Activated naive CD4-positive, alpha-beta T cell treated with anti-CD3 and anti-CD28 coated beads for 36 hours (primary cell): ENCODE data around the gene LRP5. TPM values are rescaled to one million over a fixed set of nuclear protein-coding genes. Genes with fewer than 3 reads are reported as not detected.
"Not testable (repeated sequence)": the region's sequence is repeated elsewhere in the genome, so short reads cannot be mapped to it uniquely, and the experiment has no call there.

ENCODE experiments used
- CTCF ChIA-PET: fragments of 350-600 bp; sonication (Branson Sonifier 250); formaldehyde crosslinking; loops from one replicate; lab custom pipeline; 2021; ENCODE audit warnings: antibody characterized with exemption; lab: Charles Lee
- DNase-seq: peaks from one replicate; pipeline ENCODE4 v3.0.0-alpha.2; 2020
- H3K27ac Mint-ChIP-seq: one replicate; pipeline ENCODE4 v1.8.0; 2021; ENCODE audit warnings: mild to moderate bottlenecking, mixed read lengths
- H3K27me3 Mint-ChIP-seq: one replicate; pipeline ENCODE4 v1.8.0; 2021; ENCODE audit warnings: low read depth, mixed read lengths
- H3K36me3 Mint-ChIP-seq: one replicate; pipeline ENCODE4 v1.8.0; 2021; ENCODE audit warnings: low read depth, mixed read lengths
- H3K4me1 Mint-ChIP-seq: one replicate; pipeline ENCODE4 v1.8.0; 2021; ENCODE audit warnings: low read depth, mixed read lengths
- H3K4me3 Mint-ChIP-seq: one replicate; pipeline ENCODE4 v1.8.0; 2021; ENCODE audit warnings: mild to moderate bottlenecking, moderate library complexity, mixed read lengths
- H3K9me3 Mint-ChIP-seq: one replicate; pipeline ENCODE4 v1.8.0; 2021; ENCODE audit warnings: mixed read lengths
- intact Hi-C: fragments of 100-400 bp; cut with micrococcal nuclease; formaldehyde crosslinking; loops from one replicate; pipeline ENCODE4 v1.15.1; 2023
- total RNA-seq, 2 experiments: library from RNA; stranded (reverse); gene quantifications; one replicate each; pipeline ENCODE4 v1.2.3, GENCODE V29; 2021

Gene LRP5
- total RNA-seq, 2 experiments from 2014 or later, result 14.3 to 17.1 TPM

GRCh38 chr11:68287419-68287818 is 25.0 kb upstream of the LRP5 start:
- no peak overlapping the region for H3K4me3 Mint-ChIP-seq
- intact Hi-C loops, result no loop called here
- no peak overlapping the region for H3K27ac Mint-ChIP-seq
- no peaks in the 10 kb centered on the region for H3K27me3 Mint-ChIP-seq
- peaks cover 2% of the 10 kb centered on the region for H3K36me3 Mint-ChIP-seq
- DNase-seq, result no peak
- peaks cover 6% of the 10 kb centered on the region for H3K9me3 Mint-ChIP-seq
- H3K4me1 Mint-ChIP-seq, result peaks cover 12% of the 10 kb centered on the region
- CTCF ChIA-PET, result interaction anchor here (0.6 to 3.1 kb wide), 3 partner anchors 10 to 70 kb away, joined by 3 to 15 read pairs (median 7); no protein-coding TSS in a partner anchor

GRCh38 chr11:68289456-68289855 is 22.9 kb upstream of the LRP5 start:
- CTCF ChIA-PET, result interaction anchor here (0.8 to 3.1 kb wide), 2 partner anchors 8 to 32 kb away, joined by 3 to 15 read pairs; no protein-coding TSS in a partner anchor

DNA sequence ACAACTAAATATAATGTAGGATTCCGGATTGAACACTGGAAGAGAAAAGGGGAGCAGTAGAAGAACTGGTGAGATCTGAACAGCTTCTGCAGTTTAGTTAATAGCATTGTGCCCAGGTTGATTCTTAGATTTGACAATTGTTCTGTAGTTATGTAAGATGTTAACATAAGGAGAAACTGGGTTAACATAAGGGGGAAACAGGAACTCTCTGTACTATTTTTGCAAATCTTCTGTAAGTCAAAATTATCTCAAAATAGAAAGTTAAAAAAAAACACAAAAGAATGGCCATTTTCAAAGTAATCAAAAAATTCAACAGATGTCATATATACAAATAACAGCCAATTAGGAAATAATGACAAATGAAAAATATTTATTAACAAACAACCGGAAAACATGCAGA is 18.7 kb upstream of the LRP5 start:
- Mint-ChIP-seq H3K9me3 (no peaks in the 10 kb centered on the region), H3K27me3 (no peaks in the 10 kb centered on the region), H3K27ac (no peak overlapping the region), H3K4me1 (no peaks in the 10 kb centered on the region), H3K36me3 (no peaks in the 10 kb centered on the region), H3K4me3 (no peak overlapping the region)
- no peak for DNase-seq
- CTCF ChIA-PET, result interaction anchor here (2.0 kb wide), 1 partner anchor 36 kb away, joined by 6 read pairs; no protein-coding TSS in a partner anchor
- intact Hi-C loops, result no loop called here

More at GRCh38 chr11:68289456-68289855, 22.9 kb upstream of the LRP5 start:
- H3K36me3 Mint-ChIP-seq, result peaks cover 2% of the 10 kb centered on the region
- peaks cover 2% of the 10 kb centered on the region for H3K9me3 Mint-ChIP-seq
- DNase-seq, result no peak
- H3K4me3 Mint-ChIP-seq, result no peak overlapping the region
- H3K27me3 Mint-ChIP-seq, result no peaks in the 10 kb centered on the region
- H3K4me1 Mint-ChIP-seq, result no peaks in the 10 kb centered on the region
- intact Hi-C loops, result no loop called here
- H3K27ac Mint-ChIP-seq, result no peak overlapping the region

GRCh38 chr11:68295271-68295670 is 17.1 kb upstream of the LRP5 start:
- CTCF ChIA-PET, result interaction anchor here (0.6 to 6.5 kb wide), 9 partner anchors 7 to 111 kb away, joined by 4 to 151 read pairs (median 14); partner anchors contain the start of gene C11orf24
- no peak for DNase-seq
- Mint-ChIP-seq H3K36me3 (no peaks in the 10 kb centered on the region), H3K9me3 (no peaks in the 10 kb centered on the region), H3K27ac (no peak overlapping the region), H3K4me1 (no peaks in the 10 kb centered on the region), H3K4me3 (no peak overlapping the region), H3K27me3 (no peaks in the 10 kb centered on the region)
- intact Hi-C loops, result loop anchor here (5.0 kb wide), 1 partner anchor 152 kb away; no protein-coding TSS in a partner anchor

GRCh38 chr11:68295940-68296339 is 16.5 kb upstream of the LRP5 start:
- DNase-seq, result no peak
- CTCF ChIA-PET, result interaction anchor here (0.6 to 6.5 kb wide), 8 partner anchors 8 to 112 kb away, joined by 4 to 151 read pairs (median 14); partner anchors contain the start of gene C11orf24
- H3K27me3 Mint-ChIP-seq, result no peaks in the 10 kb centered on the region
- H3K36me3 Mint-ChIP-seq, result no peaks in the 10 kb centered on the region
- H3K27ac Mint-ChIP-seq, result no peak overlapping the region
- H3K9me3 Mint-ChIP-seq, result no peaks in the 10 kb centered on the region
- intact Hi-C loops, result loop anchor here (5.0 kb wide), 1 partner anchor 151 kb away; no protein-coding TSS in a partner anchor
- no peaks in the 10 kb centered on the region for H3K4me1 Mint-ChIP-seq
- H3K4me3 Mint-ChIP-seq, result no peak overlapping the region

- no peaks in the 10 kb centered on the region for H3K4me1 Mint-ChIP-seq
- intact Hi-C loops, result loop anchor here (1.0 to 5.0 kb wide), 5 partner anchors 25 to 287 kb away; partner anchors contain the start of gene C11orf24
- H3K36me3 Mint-ChIP-seq, result no peaks in the 10 kb centered on the region
- H3K9me3 Mint-ChIP-seq, result no peaks in the 10 kb centered on the region
- H3K4me3 Mint-ChIP-seq, result no peak overlapping the region
- CTCF ChIA-PET, result interaction anchor here (0.5 to 6.5 kb wide), 11 partner anchors 8 to 314 kb away, joined by 3 to 151 read pairs (median 6); partner anchors contain the start of gene C11orf24
- H3K27me3 Mint-ChIP-seq, result no peaks in the 10 kb centered on the region
- DNase-seq, result no peak
- no peak overlapping the region for H3K27ac Mint-ChIP-seq
These were observed 15.9 kb upstream of the LRP5 start for GRCh38 chr11:68296344-68297051.

DNA sequence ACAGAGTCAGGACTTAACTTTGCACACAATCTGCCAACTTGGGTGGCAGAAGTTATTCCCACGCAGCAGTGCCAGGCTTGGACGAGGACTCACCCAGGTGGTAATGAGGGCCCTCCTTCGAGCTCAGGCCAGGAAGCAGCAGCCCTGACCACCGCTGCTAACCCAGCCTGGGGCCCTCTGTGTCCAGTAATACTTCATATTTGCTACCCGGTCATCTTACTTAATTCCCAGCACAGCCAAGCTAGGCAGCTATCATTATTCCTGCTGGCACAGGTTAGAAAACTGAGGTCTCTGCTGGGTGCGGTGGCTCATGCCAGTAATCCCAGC is 15.4 kb upstream of the LRP5 start:
- CTCF ChIA-PET, result interaction anchor here (0.5 to 6.5 kb wide), 13 partner anchors 9 to 315 kb away, joined by 3 to 151 read pairs (median 13); partner anchors contain the start of gene C11orf24
- no peak overlapping the region for H3K4me3 Mint-ChIP-seq
- intact Hi-C loops, result loop anchor here (1.0 to 5.0 kb wide), 5 partner anchors 26 to 288 kb away; partner anchors contain the start of gene C11orf24
- no peaks in the 10 kb centered on the region for H3K9me3 Mint-ChIP-seq
- no peaks in the 10 kb centered on the region for H3K36me3 Mint-ChIP-seq
- no peak for DNase-seq
- no peaks in the 10 kb centered on the region for H3K4me1 Mint-ChIP-seq
- H3K27me3 Mint-ChIP-seq, result no peaks in the 10 kb centered on the region
- H3K27ac Mint-ChIP-seq, result no peak overlapping the region

DNA sequence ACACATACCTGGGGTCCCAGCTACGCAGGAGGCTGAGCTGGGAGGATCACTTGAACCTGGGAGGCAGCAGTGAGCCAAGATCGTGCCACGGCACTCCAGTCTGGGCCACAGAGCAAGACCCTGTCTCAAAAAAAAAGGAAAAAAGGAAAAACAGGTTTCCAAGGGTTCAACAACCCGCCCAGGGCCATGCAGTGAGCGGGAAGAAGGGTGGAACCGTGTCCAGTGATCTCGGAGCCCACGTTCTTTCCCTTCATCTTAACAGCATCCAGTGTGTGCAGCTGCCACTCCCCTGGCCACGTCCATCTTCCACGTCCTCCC is 14.9 kb upstream of the LRP5 start:
- intact Hi-C loops, result loop anchor here (1.0 to 5.0 kb wide), 5 partner anchors 26 to 288 kb away; partner anchors contain the start of gene C11orf24
- no peak overlapping the region for H3K27ac Mint-ChIP-seq
- no peaks in the 10 kb centered on the region for H3K4me1 Mint-ChIP-seq
- H3K4me3 Mint-ChIP-seq, result no peak overlapping the region
- no peak for DNase-seq
- no peaks in the 10 kb centered on the region for H3K36me3 Mint-ChIP-seq
- CTCF ChIA-PET, result interaction anchor here (1.2 to 6.5 kb wide), 14 partner anchors 9 to 88 kb away, joined by 3 to 151 read pairs (median 10); partner anchors contain the start of gene C11orf24
- H3K9me3 Mint-ChIP-seq, result no peaks in the 10 kb centered on the region
- H3K27me3 Mint-ChIP-seq, result no peaks in the 10 kb centered on the region

DNA sequence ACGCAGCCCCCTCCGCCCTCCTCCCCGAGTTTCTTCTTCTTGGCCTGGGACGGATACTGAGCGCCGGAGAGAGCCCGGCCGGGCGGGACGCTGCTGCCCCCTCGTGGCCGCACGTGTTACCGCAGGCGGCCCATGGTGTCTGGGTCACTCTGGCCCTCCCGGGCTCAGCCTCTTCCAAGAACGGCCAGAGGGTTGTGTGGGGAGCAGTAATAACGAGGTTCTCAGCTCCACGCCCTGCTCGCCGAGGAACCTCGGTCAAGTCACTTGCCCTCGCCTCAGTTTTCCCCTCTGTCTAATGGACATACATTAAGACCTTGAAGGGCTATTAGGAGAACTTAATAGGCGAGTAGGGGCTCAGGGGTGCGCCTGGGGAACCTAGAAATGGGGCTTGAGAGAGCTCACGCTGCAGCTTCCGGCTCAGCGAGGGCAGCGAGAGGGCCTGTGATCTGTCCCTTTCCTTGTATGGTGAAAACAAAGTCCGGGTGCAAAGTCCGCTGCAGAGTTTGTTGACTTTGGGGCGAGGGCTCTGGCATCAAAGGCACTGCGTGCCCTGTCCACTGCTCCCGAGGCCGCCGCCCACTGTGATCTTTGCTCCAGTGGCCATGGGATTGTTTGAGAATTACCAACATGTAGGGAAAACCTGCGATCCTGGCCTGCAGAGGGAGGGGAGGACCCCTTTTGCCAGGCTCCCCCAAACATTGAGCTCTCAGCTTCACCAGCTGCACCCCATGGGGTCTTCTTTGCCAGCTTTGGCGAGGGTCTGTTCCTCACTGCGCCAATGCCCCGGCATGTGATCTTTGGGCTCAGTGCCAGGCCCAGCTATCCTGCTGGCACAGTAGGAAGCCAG is 14.4 kb upstream of the LRP5 start:
- Mint-ChIP-seq H3K9me3 (no peaks in the 10 kb centered on the region), H3K4me3 (no peak overlapping the region), H3K27ac (no peak overlapping the region), H3K27me3 (no peaks in the 10 kb centered on the region), H3K4me1 (no peaks in the 10 kb centered on the region), H3K36me3 (no peaks in the 10 kb centered on the region)
- CTCF ChIA-PET, result interaction anchor here (0.7 to 6.5 kb wide), 16 partner anchors 9 to 89 kb away, joined by 3 to 151 read pairs (median 6); partner anchors contain the start of gene C11orf24
- intact Hi-C loops, result loop anchor here (1.0 to 5.0 kb wide), 5 partner anchors 27 to 289 kb away; partner anchors contain the start of gene C11orf24
- peak; percentile 73 for DNase-seq

GRCh38 chr11:68298659-68299516 is 13.5 kb upstream of the LRP5 start:
- Mint-ChIP-seq H3K4me3 (no peak overlapping the region), H3K9me3 (no peaks in the 10 kb centered on the region), H3K27me3 (no peaks in the 10 kb centered on the region), H3K36me3 (no peaks in the 10 kb centered on the region), H3K27ac (no peak overlapping the region), H3K4me1 (no peaks in the 10 kb centered on the region)
- intact Hi-C loops, result loop anchor here (5.0 kb wide), 1 partner anchor 148 kb away; no protein-coding TSS in a partner anchor
- DNase-seq, result no peak
- CTCF ChIA-PET, result interaction anchor here (0.6 to 6.5 kb wide), 16 partner anchors 8 to 290 kb away, joined by 3 to 151 read pairs (median 6); partner anchors contain the start of gene C11orf24

- not testable (repeated sequence) for H3K27me3 Mint-ChIP-seq, H3K36me3 Mint-ChIP-seq, H3K9me3 Mint-ChIP-seq, H3K4me1 Mint-ChIP-seq, H3K27ac Mint-ChIP-seq, H3K4me3 Mint-ChIP-seq, DNase-seq
- intact Hi-C loops, result loop anchor here (5.0 kb wide), 1 partner anchor 148 kb away; no protein-coding TSS in a partner anchor
- CTCF ChIA-PET, result interaction anchor here (0.6 to 6.5 kb wide), 8 partner anchors 27 to 291 kb away, joined by 3 to 151 read pairs (median 4); partner anchors contain the start of gene C11orf24
These were observed 12.9 kb upstream of the LRP5 start for GRCh38 chr11:68299517-68299879.
